Activated naive CD4-positive, alpha-beta T cell treated with anti-CD3 and anti-CD28 coated beads for 36 hours (primary cell): ENCODE data around the gene CNPPD1. TPM values are rescaled to one million over a fixed set of nuclear protein-coding genes. Genes with fewer than 3 reads are reported as not detected.

Experiments used
- CTCF ChIA-PET: fragments of 350-600 bp; sonication (Branson Sonifier 250); formaldehyde crosslinking; loops from one replicate; lab custom pipeline; 2021; ENCODE audit warnings: antibody characterized with exemption; lab: Charles Lee
- DNase-seq: peaks from one replicate; pipeline ENCODE4 v3.0.0-alpha.2; 2020
- H3K27ac Mint-ChIP-seq: one replicate; pipeline ENCODE4 v1.8.0; 2021; ENCODE audit warnings: mild to moderate bottlenecking, mixed read lengths
- H3K27me3 Mint-ChIP-seq: one replicate; pipeline ENCODE4 v1.8.0; 2021; ENCODE audit warnings: low read depth, mixed read lengths
- H3K36me3 Mint-ChIP-seq: one replicate; pipeline ENCODE4 v1.8.0; 2021; ENCODE audit warnings: low read depth, mixed read lengths
- H3K4me1 Mint-ChIP-seq: one replicate; pipeline ENCODE4 v1.8.0; 2021; ENCODE audit warnings: low read depth, mixed read lengths
- H3K4me3 Mint-ChIP-seq: one replicate; pipeline ENCODE4 v1.8.0; 2021; ENCODE audit warnings: mild to moderate bottlenecking, moderate library complexity, mixed read lengths
- H3K9me3 Mint-ChIP-seq: one replicate; pipeline ENCODE4 v1.8.0; 2021; ENCODE audit warnings: mixed read lengths
- intact Hi-C: fragments of 100-400 bp; cut with micrococcal nuclease; formaldehyde crosslinking; loops from one replicate; pipeline ENCODE4 v1.15.1; 2023
- total RNA-seq, 2 experiments: library from RNA; stranded (reverse); gene quantifications; one replicate each; pipeline ENCODE4 v1.2.3, GENCODE V29; 2021

Gene CNPPD1
- total RNA-seq, 2 experiments from 2014 or later: 27.0 to 31.4 TPM

DNA sequence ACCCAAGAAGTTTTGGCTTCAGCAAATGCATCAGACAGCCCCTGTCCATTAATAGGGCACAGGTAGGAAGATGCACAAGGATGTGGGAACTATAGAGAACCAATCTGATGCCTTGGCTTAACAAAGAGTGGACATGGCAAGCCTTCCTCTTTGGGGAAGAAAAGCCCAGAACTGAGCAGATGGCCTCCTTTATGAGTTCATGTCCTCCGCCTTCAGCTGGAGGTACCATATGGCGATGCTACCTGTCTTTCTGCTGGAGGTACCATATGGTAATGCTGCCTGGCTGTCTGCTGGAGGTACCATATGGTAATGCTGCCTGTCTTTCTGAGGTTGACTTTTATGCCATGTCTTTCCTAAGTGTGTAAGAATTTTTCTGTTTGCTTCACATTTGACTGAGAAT is 7.4 kb upstream of the CNPPD1 start:
- no peak for DNase-seq
- Mint-ChIP-seq H3K36me3 (peaks cover 22% of the 10 kb centered on the region), H3K4me3 (no peak overlapping the region), H3K4me1 (peaks cover 47% of the 10 kb centered on the region), H3K9me3 (no peaks in the 10 kb centered on the region), H3K27me3 (no peaks in the 10 kb centered on the region), H3K27ac (peak overlapping the region; percentile 32)
- intact Hi-C loops: no loop called here
- CTCF ChIA-PET: no interaction called here

- Mint-ChIP-seq H3K27me3 (no peaks in the 10 kb centered on the region), H3K36me3 (peaks cover 22% of the 10 kb centered on the region), H3K4me3 (no peak overlapping the region), H3K27ac (peak overlapping the region; percentile 13), H3K4me1 (peaks cover 49% of the 10 kb centered on the region), H3K9me3 (no peaks in the 10 kb centered on the region)
- CTCF ChIA-PET: interaction anchor here (1.1 to 2.8 kb wide), 7 partner anchors 10 to 115 kb away, joined by 3 to 14 read pairs (median 6); partner anchors contain the start of genes SLC23A3 and ZFAND2B
- intact Hi-C loops: no loop called here
- DNase-seq: no peak
These were observed 6.5 kb upstream of the CNPPD1 start for GRCh38 chr2:219183151-219183772.

GRCh38 chr2:219182331-219183150 is 5.8 kb upstream of the CNPPD1 start:
- intact Hi-C loops: no loop called here
- CTCF ChIA-PET: interaction anchor here (1.1 to 2.8 kb wide), 8 partner anchors 9 to 116 kb away, joined by 3 to 14 read pairs (median 6); partner anchors contain the start of genes SLC23A3 and ZFAND2B
- DNase-seq: peak; percentile 45
- no peaks in the 10 kb centered on the region for H3K27me3 Mint-ChIP-seq
- H3K9me3 Mint-ChIP-seq: no peaks in the 10 kb centered on the region
- H3K36me3 Mint-ChIP-seq: peaks cover 24% of the 10 kb centered on the region
- H3K4me3 Mint-ChIP-seq: no peak overlapping the region
- peaks cover 48% of the 10 kb centered on the region for H3K4me1 Mint-ChIP-seq
- peak overlapping the region; percentile 76 for H3K27ac Mint-ChIP-seq

- peaks cover 39% of the 10 kb centered on the region for H3K4me1 Mint-ChIP-seq
- CTCF ChIA-PET: interaction anchor here (0.7 to 2.8 kb wide), 6 partner anchors 8 to 113 kb away, joined by 4 to 14 read pairs (median 6); partner anchors contain the start of genes SLC23A3 and ZFAND2B
- H3K4me3 Mint-ChIP-seq: no peak overlapping the region
- peaks cover 30% of the 10 kb centered on the region for H3K36me3 Mint-ChIP-seq
- DNase-seq: no peak
- no peaks in the 10 kb centered on the region for H3K27me3 Mint-ChIP-seq
- no peaks in the 10 kb centered on the region for H3K9me3 Mint-ChIP-seq
- intact Hi-C loops: no loop called here
- H3K27ac Mint-ChIP-seq: peak overlapping the region; percentile 76
These were observed 4.8 kb upstream of the CNPPD1 start for GRCh38 chr2:219181531-219181930.

DNA sequence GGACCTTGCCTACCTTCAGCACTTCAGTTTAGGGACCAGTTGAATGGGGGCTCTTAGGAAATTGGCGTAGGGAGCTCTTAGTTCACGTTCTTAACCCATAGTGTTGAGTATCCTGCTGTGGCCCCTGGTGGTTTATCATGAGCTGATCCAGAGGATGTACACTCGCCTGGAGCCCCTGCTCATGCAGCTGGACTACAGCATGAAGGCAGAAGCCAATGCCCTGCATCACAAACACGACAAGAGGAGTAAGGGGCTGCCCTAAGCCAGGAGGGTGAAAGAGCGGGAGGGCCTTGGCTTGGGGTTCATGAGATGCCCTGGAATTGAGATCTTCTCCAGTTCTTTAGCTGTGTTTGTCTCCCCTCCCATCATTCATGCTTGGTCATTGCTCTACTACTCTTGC is 4.2 kb upstream of the CNPPD1 start:
- Mint-ChIP-seq H3K4me3 (no peak overlapping the region), H3K4me1 (peaks cover 37% of the 10 kb centered on the region), H3K36me3 (peaks cover 30% of the 10 kb centered on the region), H3K27ac (peak overlapping the region; percentile 76), H3K27me3 (no peaks in the 10 kb centered on the region), H3K9me3 (no peaks in the 10 kb centered on the region)
- no peak for DNase-seq
- intact Hi-C loops: no loop called here
- CTCF ChIA-PET: interaction anchor here (0.7 to 2.8 kb wide), 4 partner anchors 10 to 114 kb away, joined by 3 to 14 read pairs (median 6); partner anchors contain the start of genes SLC23A3 and ZFAND2B

DNA sequence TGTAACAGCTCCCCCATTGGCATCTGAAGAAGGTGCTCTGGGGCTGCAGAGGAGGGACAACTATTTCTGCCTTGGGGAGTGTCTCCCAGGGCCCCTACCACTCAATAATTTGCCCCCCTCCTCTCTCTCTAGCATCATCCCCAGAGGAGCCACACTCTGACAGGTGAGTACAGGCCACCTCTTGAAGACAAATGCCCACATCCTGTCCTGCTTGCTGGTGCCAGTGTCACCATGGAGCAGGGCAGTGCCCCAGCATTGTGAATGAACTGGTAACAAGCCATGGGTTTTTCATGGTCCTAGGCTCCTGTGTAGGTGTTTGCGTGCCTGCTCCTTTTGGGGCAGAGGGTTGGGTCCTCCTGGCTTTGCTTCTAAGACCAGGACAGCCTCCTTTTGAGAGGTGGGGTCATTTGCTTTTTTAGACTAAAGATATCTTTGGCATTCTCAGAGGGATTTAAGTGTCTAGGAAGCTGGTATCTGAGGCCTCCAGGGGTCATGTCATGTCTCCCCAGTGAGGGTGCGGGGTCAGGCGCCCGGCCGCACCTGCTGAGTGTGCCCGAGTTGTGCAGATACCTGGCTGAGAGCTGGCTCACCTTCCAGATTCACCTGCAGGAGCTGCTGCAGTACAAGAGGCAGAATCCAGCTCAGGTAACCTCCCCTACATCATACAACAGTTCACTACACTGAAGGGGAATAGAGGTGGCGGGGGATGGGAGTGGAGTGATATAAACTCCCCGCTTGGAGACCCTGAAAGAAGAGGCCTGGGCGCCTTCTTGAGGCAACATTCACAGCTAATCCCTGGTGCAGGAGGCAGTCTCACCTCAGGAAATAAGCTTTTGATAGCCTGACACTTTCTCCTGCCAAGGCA is 3.1 kb upstream of the CNPPD1 start:
- intact Hi-C loops: loop anchor here (5.0 to 10.0 kb wide), 3 partner anchors 298 to 775 kb away; partner anchors contain the start of genes CHPF, TMEM198 and WNT10A
- no peak for DNase-seq
- Mint-ChIP-seq H3K27me3 (no peaks in the 10 kb centered on the region), H3K9me3 (no peaks in the 10 kb centered on the region), H3K27ac (no peak overlapping the region), H3K4me3 (no peak overlapping the region), H3K4me1 (peaks cover 48% of the 10 kb centered on the region), H3K36me3 (peaks cover 24% of the 10 kb centered on the region)
- CTCF ChIA-PET: interaction anchor here (0.6 to 1.0 kb wide), 7 partner anchors 10 to 115 kb away, joined by 3 to 4 read pairs (median 3); partner anchors contain the start of genes SLC23A3 and ZFAND2B

DNA sequence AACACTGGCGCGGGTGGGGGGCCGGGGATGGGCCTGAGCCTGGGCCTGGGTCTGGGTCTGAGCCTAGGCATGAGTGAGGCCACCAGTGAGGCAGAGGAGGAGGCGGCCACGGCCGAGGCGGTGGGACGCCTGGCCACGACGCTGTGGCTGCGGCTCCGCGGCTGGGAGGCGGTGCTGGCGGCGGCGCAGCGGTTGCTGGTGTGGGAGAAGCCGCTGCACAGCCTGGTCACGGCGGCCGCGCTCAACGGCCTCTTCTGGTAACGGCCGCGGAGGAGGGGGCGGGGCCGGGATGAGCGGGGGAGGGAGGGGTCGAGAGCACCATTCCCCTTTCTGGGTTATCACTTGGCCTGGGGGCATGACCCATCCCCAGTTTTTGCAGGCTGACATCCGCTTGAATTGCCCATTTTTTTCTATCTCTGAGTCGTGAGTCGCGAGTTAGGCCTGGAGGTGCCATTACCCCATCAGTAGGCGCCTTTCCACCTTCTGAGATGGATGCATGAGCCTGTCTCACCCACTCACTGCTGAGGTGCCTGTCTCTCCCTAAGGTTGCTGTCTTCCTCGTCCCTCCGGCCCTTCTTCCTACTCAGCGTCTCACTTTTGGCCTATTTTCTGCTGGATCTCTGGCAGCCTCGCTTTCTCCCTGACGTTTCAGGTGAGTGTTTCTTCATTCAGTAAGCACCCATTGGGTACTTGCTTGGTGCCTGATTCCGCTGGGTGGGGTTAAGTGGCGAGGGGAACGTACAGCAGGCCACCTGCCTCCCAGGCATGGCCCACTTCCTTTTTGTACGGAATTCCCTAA is 1.9 kb upstream of the CNPPD1 start:
- intact Hi-C loops: loop anchor here (1.0 to 10.0 kb wide), 5 partner anchors 9 to 774 kb away; partner anchors contain the start of genes CHPF, TMEM198 and WNT10A
- DNase-seq: peak; percentile 43
- H3K4me3 Mint-ChIP-seq: peak overlapping the region; percentile 94
- H3K9me3 Mint-ChIP-seq: no peaks in the 10 kb centered on the region
- H3K4me1 Mint-ChIP-seq: peaks cover 58% of the 10 kb centered on the region
- H3K36me3 Mint-ChIP-seq: peaks cover 27% of the 10 kb centered on the region
- H3K27ac Mint-ChIP-seq: peak overlapping the region; percentile 75
- CTCF ChIA-PET: interaction anchor here (0.9 kb wide), 1 partner anchor 21 kb away, joined by 3 read pairs; no protein-coding TSS in a partner anchor
- H3K27me3 Mint-ChIP-seq: no peaks in the 10 kb centered on the region

DNA sequence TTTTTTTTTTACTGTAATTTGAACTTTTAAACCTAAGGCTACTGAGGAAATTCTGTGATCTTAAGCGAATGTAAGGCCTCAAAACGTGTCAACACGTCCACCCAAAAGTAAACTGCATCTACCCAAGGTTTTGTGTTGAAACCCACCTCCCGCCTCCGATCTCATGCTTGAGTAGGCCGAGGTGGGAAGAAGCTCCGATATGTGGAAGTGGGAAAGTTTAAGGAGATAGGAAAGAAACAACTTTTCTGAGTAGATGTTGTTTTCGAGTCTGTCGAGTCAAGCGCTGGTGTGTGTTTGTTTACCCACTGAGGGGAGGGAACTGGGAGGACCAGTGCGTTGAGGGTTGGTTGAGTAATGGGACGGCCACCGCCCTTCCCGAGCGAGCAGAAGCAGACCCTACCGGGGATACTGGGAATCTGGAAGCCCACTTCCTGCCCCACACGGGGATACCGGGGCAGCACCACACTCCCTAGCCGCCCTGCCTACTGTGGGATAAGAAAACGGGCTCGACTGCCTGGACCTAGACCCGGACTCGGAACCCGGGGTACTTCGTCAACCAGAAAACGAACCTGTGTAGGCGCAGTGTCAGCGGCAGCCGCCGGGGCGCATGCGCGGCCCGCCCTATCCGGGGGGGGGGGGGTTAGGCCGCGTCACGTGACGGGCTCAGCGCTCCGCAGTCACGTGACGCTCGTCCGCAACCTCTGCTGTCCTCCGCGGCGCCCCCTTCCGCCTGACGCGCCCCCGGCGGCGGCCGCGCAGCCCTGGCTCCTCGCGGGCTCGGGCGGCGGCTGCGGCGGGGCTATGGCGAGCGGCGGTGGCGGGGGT is 1.0 kb upstream of the CNPPD1 start, which contains the start of gene RETREG2:
TSS of gene RETREG2 (plus strand) at position 724 of the 825 bp plus-strand sequence. CDS start at position 802, 78 bp downstream.
- Mint-ChIP-seq H3K27ac (peak within 1 kb of the TSS; percentile 98), H3K4me1 (peaks cover 58% of the 10 kb centered on the region), H3K4me3 (peak within 1 kb of the TSS; percentile 94), H3K27me3 (no peaks in the 10 kb centered on the region), H3K9me3 (no peaks in the 10 kb centered on the region), H3K36me3 (peaks cover 24% of the 10 kb centered on the region)
- CTCF ChIA-PET: interaction anchor here (8.9 kb wide), 1 partner anchor 19 kb away, joined by 67 read pairs; the partner anchor contains the start of gene NHEJ1
- intact Hi-C loops: loop anchor here (1.0 to 10.0 kb wide), 15 partner anchors 10 to 961 kb away; partner anchors contain the start of genes ANKZF1, ARPC2, ATG9A and CHPF
- DNase-seq: peak; percentile 78

DNA sequence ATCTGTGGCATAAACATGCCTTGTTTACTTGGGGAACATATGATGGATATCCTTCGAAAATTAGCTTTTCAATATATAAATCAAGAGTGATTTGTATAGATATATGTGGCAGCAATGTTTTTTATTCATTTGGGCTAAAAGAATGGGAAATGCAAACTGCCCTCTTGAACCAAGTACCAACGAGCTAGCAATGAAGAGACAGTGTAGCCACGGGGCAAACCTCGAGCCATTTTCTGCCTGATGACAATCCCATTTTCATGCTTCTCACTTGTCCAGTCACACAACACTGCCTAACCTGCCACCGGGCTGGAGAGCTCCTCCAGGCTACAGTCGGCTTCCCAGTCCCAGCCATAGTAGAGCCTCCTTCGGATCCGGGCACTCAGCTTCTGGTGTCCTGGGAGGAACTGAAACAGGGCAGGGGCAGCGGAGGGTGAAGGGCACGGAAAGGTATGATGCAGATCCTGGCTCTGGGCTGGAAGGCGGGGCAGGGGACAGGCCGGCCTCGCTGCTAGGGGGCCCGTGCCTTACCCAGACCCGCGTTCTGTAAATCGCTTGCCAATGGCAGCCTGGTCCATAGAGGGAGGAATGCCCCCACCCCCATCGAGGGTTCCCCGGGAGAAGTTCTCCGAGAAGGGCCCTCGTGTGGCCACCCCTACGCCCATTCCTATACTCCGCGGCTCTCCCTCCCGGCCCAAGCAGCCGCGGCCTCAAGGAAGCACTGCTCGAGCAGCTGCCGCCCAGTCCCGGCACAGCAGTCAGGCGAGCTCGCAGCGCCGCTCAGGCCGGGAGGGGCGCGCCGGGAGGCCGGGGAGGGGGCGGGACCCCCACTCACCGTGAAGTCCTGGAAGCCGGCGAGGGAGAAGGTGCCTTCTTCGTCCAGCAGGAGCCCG is 552 bp downstream of the CNPPD1 start:
- DNase-seq: peak; percentile 43
- CTCF ChIA-PET: interaction anchor here (0.5 to 8.9 kb wide), 19 partner anchors 10 to 288 kb away, joined by 3 to 67 read pairs (median 5); partner anchors contain the start of genes ABCB6, DNAJB2, GLB1L and NHEJ1
- H3K4me1 Mint-ChIP-seq: peaks cover 42% of the 10 kb centered on the region
- H3K36me3 Mint-ChIP-seq: peaks cover 18% of the 10 kb centered on the region
- H3K4me3 Mint-ChIP-seq: peak overlapping the region; percentile 94
- intact Hi-C loops: loop anchor here (2.0 to 10.0 kb wide), 5 partner anchors 294 to 959 kb away; partner anchors contain the start of genes ARPC2, CHPF, CNOT9 and TMEM198
- H3K27me3 Mint-ChIP-seq: no peaks in the 10 kb centered on the region
- peak overlapping the region; percentile 98 for H3K27ac Mint-ChIP-seq
- no peaks in the 10 kb centered on the region for H3K9me3 Mint-ChIP-seq
